PC-9 (cell line): ENCODE data around the gene CEACAM1. TPM values are rescaled to one million over a fixed set of nuclear protein-coding genes. Genes with fewer than 3 reads are reported as not detected.

Experiments used
- BruUV-seq: library from RNA; stranded (reverse); fragments of 400-500 nt; replicated peaks from 2 replicates; lab custom pipeline; 2021; lab: Mats Ljungman, UMichigan
- CTCF ChIA-PET: fragments of 300-600 bp; sonication (Branson Sonifier 250); formaldehyde crosslinking; loops from one replicate; lab custom pipeline; 2022; ENCODE audit warnings: antibody characterized with exemption; lab: Charles Lee
- POLR2A ChIA-PET: fragments of 300-600 bp; sonication (Branson Sonifier 250); formaldehyde crosslinking; loops from one replicate; lab custom pipeline; 2022; ENCODE audit warnings: antibody characterized with exemption; ENCODE audit not compliant: unreplicated experiment; lab: Charles Lee
- DNase-seq, 2 experiments: peaks; one replicate each; pipeline versions ENCODE4 v3.0.0 to v3.0.0-alpha.2; 2015 to 2022; ENCODE audit warnings: mixed read lengths in 1 of 2
- H2AFZ ChIP-seq: fragments of 200-600 bp; sonication (generic); 2 replicates; pipeline ENCODE4 v1.8.1; 2017; ENCODE audit warnings: antibody characterized with exemption
- H3F3A ChIP-seq: fragments of 200-600 bp; sonication (generic); 2 replicates; pipeline ENCODE4 v1.8.1; 2017; ENCODE audit warnings: antibody characterized with exemption, mild to moderate bottlenecking, low read depth; ENCODE audit not compliant: insufficient read depth
- H3K27ac ChIP-seq: fragments of 200-600 bp; sonication (generic); 2 replicates; pipeline ENCODE4 v1.6.1; 2016; ENCODE audit warnings: mixed run types
- H3K27me3 ChIP-seq: fragments of 200-600 bp; sonication (generic); 2 replicates; pipeline ENCODE4 v1.6.1; 2016; ENCODE audit warnings: low read depth, mixed run types; ENCODE audit not compliant: insufficient read depth
- H3K36me3 ChIP-seq: fragments of 200-600 bp; sonication (generic); 2 replicates; pipeline ENCODE4 v1.6.1; 2016; ENCODE audit warnings: low read depth, mixed run types
- H3K4me1 ChIP-seq: fragments of 200-600 bp; sonication (generic); replicated peaks from 2 replicates; pipeline ENCODE4 v1.6.1; 2016; ENCODE audit warnings: mixed run types; ENCODE audit not compliant: insufficient read depth
- H3K4me2 ChIP-seq: fragments of 200-600 bp; sonication (generic); 2 replicates; pipeline ENCODE4 v1.6.1; 2017; ENCODE audit warnings: mixed run types
- H3K4me3 ChIP-seq: fragments of 200-600 bp; sonication (generic); 2 replicates; pipeline ENCODE4 v1.6.1; 2016; ENCODE audit warnings: mixed run types
- H3K79me2 ChIP-seq: fragments of 200-600 bp; sonication (generic); 2 replicates; pipeline ENCODE4 v1.6.1; 2017; ENCODE audit warnings: low read depth, mixed run types
- H3K9me2 ChIP-seq: fragments of 200-600 bp; sonication (generic); 2 replicates; pipeline ENCODE4 v1.8.1; 2017; ENCODE audit warnings: mild to moderate bottlenecking; ENCODE audit not compliant: insufficient read depth
- H3K9me3 ChIP-seq: fragments of 200-600 bp; sonication (generic); 2 replicates; pipeline ENCODE4 v1.8.1; 2016; ENCODE audit warnings: low read depth; ENCODE audit not compliant: insufficient read depth
- H4K20me1 ChIP-seq: fragments of 200-600 bp; sonication (generic); 2 replicates; pipeline ENCODE4 v1.8.1; 2017; ENCODE audit not compliant: insufficient read depth
- CTCF ChIP-seq: fragments of 200-600 bp; sonication (generic); conservative IDR thresholded peaks from 2 replicates; pipeline ENCODE4 v1.6.1; 2017; ENCODE audit warnings: mixed run types, antibody characterized with exemption, mild to moderate bottlenecking, moderate library complexity
- EZH2 ChIP-seq: fragments of 200-600 bp; sonication (generic); IDR thresholded peaks from 2 replicates; pipeline ENCODE4 v1.8.0; 2017; ENCODE audit warnings: antibody characterized with exemption, low read depth
- intact Hi-C: fragments of 100-400 bp; cut with micrococcal nuclease; formaldehyde crosslinking; loops from one replicate; pipeline ENCODE4 v1.10.0; 2022; ENCODE audit not compliant: unreplicated experiment
- total RNA-seq: library from RNA; stranded (reverse); gene quantifications from 2 replicates; pipeline ENCODE4 v1.2.3, GENCODE V29; 2021

The CEACAM1 gene
- total RNA-seq, 1 experiment from 2014 or later, result 1.6 TPM

DNA sequence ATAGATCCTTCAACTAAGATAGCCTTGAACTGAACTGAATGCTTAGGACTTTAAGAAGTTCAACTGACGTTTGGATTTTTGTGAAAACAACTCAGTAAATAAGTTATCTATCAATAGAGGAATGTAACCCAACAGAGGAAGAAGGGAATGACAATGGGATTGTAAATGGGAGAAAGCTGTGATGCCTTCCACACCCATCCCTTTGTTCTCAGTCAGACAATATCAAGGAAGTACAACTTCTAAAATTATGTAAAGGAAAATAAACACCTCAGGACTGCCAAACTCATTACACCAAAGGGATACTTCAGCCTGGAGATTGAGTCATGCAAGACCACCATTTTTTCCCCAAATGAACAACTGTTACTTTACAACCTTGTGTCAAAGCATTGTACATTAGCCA, 45.4 kb upstream of the CEACAM1 start:
- TF ChIP-seq CTCF (no peak), EZH2 (no peak)
- no TSS peak for BruUV-seq
- intact Hi-C loops, result no loop called here
- ChIA-PET CTCF (no interaction called here), POLR2A (interaction anchor here (0.7 kb wide), 1 partner anchor 10 kb away, joined by 4 read pairs; no protein-coding TSS in a partner anchor)
- H3K9me2 ChIP-seq, result no peaks in the 10 kb centered on the region
- no peaks in the 10 kb centered on the region for H3K9me3 ChIP-seq
- no peaks in the 10 kb centered on the region for H3K79me2 ChIP-seq
- no peaks in the 10 kb centered on the region for H3K36me3 ChIP-seq
- H3K27ac ChIP-seq, result no peak overlapping the region
- H3F3A ChIP-seq, result no peaks in the 10 kb centered on the region
- H3K4me3 ChIP-seq, result no peak overlapping the region
- no peaks in the 10 kb centered on the region for H3K4me1 ChIP-seq
- no peak overlapping the region for H2AFZ ChIP-seq
- peaks cover 28% of the 10 kb centered on the region; the same call in 1 of the 2 replicates for H3K27me3 ChIP-seq
- H3K4me2 ChIP-seq, result no peak overlapping the region
- no peak for DNase-seq
- H4K20me1 ChIP-seq, result no peaks in the 10 kb centered on the region

DNA sequence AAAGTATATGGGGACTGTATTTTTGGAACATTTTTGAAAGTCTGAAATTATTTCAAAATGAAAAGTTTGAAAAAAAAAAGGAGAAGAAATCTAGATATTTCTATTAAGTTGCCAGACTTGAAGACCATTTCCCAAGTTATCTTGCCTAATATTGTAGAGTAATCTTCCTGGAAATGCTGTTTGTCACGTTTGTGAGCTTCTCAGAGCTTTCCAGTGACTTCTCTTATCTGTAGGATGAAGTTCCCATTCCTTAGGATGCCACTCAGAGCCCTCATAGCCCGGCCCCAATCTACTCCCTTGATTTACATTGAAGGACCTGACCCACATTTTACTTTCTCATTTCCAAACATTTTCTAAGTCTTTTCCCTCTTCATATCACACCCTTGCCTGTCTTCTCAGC, 42.8 kb upstream of the CEACAM1 start:
- intact Hi-C loops, result no loop called here
- POLR2A ChIA-PET, result no interaction called here
- BruUV-seq, result no TSS peak
- H3K9me3 ChIP-seq, result no peaks in the 10 kb centered on the region
- no peak overlapping the region for H3K4me2 ChIP-seq
- no peaks in the 10 kb centered on the region for H3K9me2 ChIP-seq
- no peak overlapping the region for H3K4me3 ChIP-seq
- no peaks in the 10 kb centered on the region for H3F3A ChIP-seq
- H2AFZ ChIP-seq, result no peak overlapping the region
- H3K27me3 ChIP-seq, result 0 out of 2 replicates have a peak, but pooled peaks cover 10% of the 10 kb centered on the region
- no peaks in the 10 kb centered on the region for H4K20me1 ChIP-seq
- no peaks in the 10 kb centered on the region for H3K36me3 ChIP-seq
- no peaks in the 10 kb centered on the region for H3K4me1 ChIP-seq
- no peaks in the 10 kb centered on the region for H3K79me2 ChIP-seq
- TF ChIP-seq EZH2 (no peak), CTCF (no peak)
- no peak for DNase-seq
- H3K27ac ChIP-seq, result no peak overlapping the region
- CTCF ChIA-PET, result no interaction called here

- H3K27ac ChIP-seq, result no peak overlapping the region
- H3K9me3 ChIP-seq, result no peaks in the 10 kb centered on the region
- intact Hi-C loops, result no loop called here
- H2AFZ ChIP-seq, result no peak overlapping the region
- H4K20me1 ChIP-seq, result no peaks in the 10 kb centered on the region
- no peaks in the 10 kb centered on the region for H3F3A ChIP-seq
- H3K27me3 ChIP-seq, result 0 out of 2 replicates have a peak, but pooled peaks cover 10% of the 10 kb centered on the region
- BruUV-seq, result no TSS peak
- no peaks in the 10 kb centered on the region for H3K79me2 ChIP-seq
- ChIA-PET POLR2A (no interaction called here), CTCF (no interaction called here)
- no peak for DNase-seq
- no peak overlapping the region for H3K4me3 ChIP-seq
- H3K9me2 ChIP-seq, result no peaks in the 10 kb centered on the region
- no peaks in the 10 kb centered on the region for H3K36me3 ChIP-seq
- TF ChIP-seq EZH2 (no peak), CTCF (no peak)
- no peaks in the 10 kb centered on the region for H3K4me1 ChIP-seq
- H3K4me2 ChIP-seq, result no peak overlapping the region
Measured at GRCh38 chr19:42569193-42569592, 40.9 kb upstream of the CEACAM1 start.
